Measurements from ENCODE around the gene SIPA1L2. TPM values are rescaled to one million over a fixed set of nuclear protein-coding genes. Genes with fewer than 3 reads are reported as not detected.
A peak's percentile ranks its signal among the peaks of the same experiment; 100 is the strongest.

Gene SIPA1L2
- total RNA-seq, 1 donor from 2014 or later, result 14.5 TPM

- TF ChIP-seq CTCF (IDR thresholded peaks at IDR 0.05), result no peak
- H3K27ac Mint-ChIP-seq (ENCODE audit: unreplicated experiment), result peak overlapping the region; percentile 58
- no peaks in the 10 kb centered on the region for H3K27me3 Mint-ChIP-seq (ENCODE audit: unreplicated experiment)
- no peaks in the 10 kb centered on the region for H3K9me3 Mint-ChIP-seq (ENCODE audit: unreplicated experiment)
- peaks cover 5% of the 10 kb centered on the region for H3K36me3 Mint-ChIP-seq (ENCODE audit: unreplicated experiment)
- no peak for DNase-seq (ENCODE audit: extremely low spot score, unreplicated experiment)
- peaks cover 40% of the 10 kb centered on the region for H3K4me1 Mint-ChIP-seq (ENCODE audit: unreplicated experiment)
- no peak overlapping the region for H3K4me3 Mint-ChIP-seq (ENCODE audit: unreplicated experiment)
Measured at GRCh38 chr1:232589812-232590743, 39.9 kb downstream of the SIPA1L2 start.

GRCh38 chr1:232589111-232589811 lies 40.7 kb downstream of the SIPA1L2 start:
- no peak for TF ChIP-seq CTCF (IDR thresholded peaks at IDR 0.05)
- H3K27ac Mint-ChIP-seq (ENCODE audit: unreplicated experiment), result no peak overlapping the region
- H3K27me3 Mint-ChIP-seq (ENCODE audit: unreplicated experiment), result no peaks in the 10 kb centered on the region
- H3K4me1 Mint-ChIP-seq (ENCODE audit: unreplicated experiment), result peaks cover 35% of the 10 kb centered on the region
- H3K36me3 Mint-ChIP-seq (ENCODE audit: unreplicated experiment), result peaks cover 5% of the 10 kb centered on the region
- no peaks in the 10 kb centered on the region for H3K9me3 Mint-ChIP-seq (ENCODE audit: unreplicated experiment)
- DNase-seq (ENCODE audit: extremely low spot score, unreplicated experiment), result no peak
- H3K4me3 Mint-ChIP-seq (ENCODE audit: unreplicated experiment), result no peak overlapping the region

GRCh38 chr1:232587141-232588008 lies 42.6 kb downstream of the SIPA1L2 start:
- H3K9me3 Mint-ChIP-seq (ENCODE audit: unreplicated experiment), result no peaks in the 10 kb centered on the region
- peaks cover 29% of the 10 kb centered on the region for H3K4me1 Mint-ChIP-seq (ENCODE audit: unreplicated experiment)
- peaks cover 2% of the 10 kb centered on the region for H3K36me3 Mint-ChIP-seq (ENCODE audit: unreplicated experiment)
- no peaks in the 10 kb centered on the region for H3K27me3 Mint-ChIP-seq (ENCODE audit: unreplicated experiment)
- TF ChIP-seq CTCF (IDR thresholded peaks at IDR 0.05), result no peak
- H3K4me3 Mint-ChIP-seq (ENCODE audit: unreplicated experiment), result no peak overlapping the region
- no peak overlapping the region for H3K27ac Mint-ChIP-seq (ENCODE audit: unreplicated experiment)
- DNase-seq (ENCODE audit: extremely low spot score, unreplicated experiment), result no peak

DNA sequence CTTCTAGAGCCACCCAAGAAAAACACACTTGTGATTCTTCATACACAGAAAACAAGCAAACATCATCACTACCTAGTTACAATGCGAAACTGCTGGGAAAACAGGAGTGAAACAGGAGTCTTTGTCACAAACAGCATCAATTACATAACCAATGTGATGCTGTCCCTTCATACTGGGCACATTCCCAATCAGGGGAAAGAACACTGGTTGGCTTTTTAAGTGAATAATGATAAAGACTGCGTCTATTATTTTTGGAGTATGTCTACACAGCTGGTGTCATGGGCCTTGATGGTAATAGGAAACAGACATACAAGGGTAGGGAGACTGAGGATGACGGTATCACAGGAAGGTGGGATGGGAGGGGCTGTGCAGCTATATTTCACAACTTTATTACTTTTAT lies 43.3 kb downstream of the SIPA1L2 start:
- no peak for TF ChIP-seq CTCF (IDR thresholded peaks at IDR 0.05)
- Mint-ChIP-seq H3K27ac (ENCODE audit: unreplicated experiment) (no peak overlapping the region), H3K9me3 (ENCODE audit: unreplicated experiment) (no peaks in the 10 kb centered on the region), H3K36me3 (ENCODE audit: unreplicated experiment) (peaks cover 4% of the 10 kb centered on the region), H3K4me3 (ENCODE audit: unreplicated experiment) (no peak overlapping the region), H3K4me1 (ENCODE audit: unreplicated experiment) (peaks cover 27% of the 10 kb centered on the region), H3K27me3 (ENCODE audit: unreplicated experiment) (no peaks in the 10 kb centered on the region)
- no peak for DNase-seq (ENCODE audit: extremely low spot score, unreplicated experiment)

All from osteocyte (in vitro differentiated cells).